GM19324 (cell line): ENCODE data around the gene ARHGAP18.

Experiments used
- ATAC-seq: cut with Tn5 transposase; IDR thresholded peaks from one replicate; pipeline ENCODE4 v1.9.1; 2021; ENCODE audit warnings: mild to moderate bottlenecking, moderate library complexity; ENCODE audit not compliant: unreplicated experiment, low FRiP score

Gene ARHGAP18

DNA sequence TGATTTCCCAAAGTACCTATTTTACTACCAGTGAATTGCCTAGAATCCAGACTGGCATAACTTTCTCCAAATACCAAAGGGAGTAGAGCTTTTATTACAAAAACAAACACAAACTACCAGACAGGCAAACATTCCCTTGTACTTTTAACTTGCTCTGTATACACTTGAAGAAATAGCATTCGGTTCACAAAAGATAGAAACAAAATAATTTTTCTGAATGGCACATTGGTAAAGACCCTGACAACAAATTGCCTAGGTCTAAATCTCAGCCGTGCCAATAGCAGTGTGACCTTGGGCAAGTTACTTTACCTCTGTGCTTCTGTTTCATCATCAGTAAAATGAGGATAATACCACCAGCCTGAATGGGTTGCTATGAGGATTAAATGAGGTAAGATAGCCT, 15.9 kb downstream of the ARHGAP18 start:
- ATAC-seq, result no peak

- ATAC-seq, result no peak
Measured at GRCh38 chr6:129692467-129692866, 17.5 kb downstream of the ARHGAP18 start.

DNA sequence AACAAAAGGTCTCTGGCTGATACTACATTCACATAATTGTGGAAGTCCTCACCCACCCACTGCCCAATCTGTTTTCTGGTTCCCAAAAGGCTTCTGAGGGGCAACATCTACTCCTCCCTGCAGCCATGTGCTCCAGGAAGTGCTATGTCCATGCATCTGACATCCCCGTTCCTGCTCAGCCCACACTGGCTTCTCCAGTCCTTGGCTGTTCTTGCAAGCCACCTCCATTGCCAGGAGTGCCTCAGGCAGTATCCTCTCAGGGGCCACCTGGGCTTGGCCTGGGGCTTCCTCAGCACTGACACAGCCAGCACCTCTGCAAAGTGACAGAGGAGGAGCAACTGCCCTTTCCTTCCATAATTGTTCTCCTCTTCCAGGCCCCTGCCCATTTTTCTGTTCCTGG, 18.3 kb downstream of the ARHGAP18 start:
- ATAC-seq, result no peak

- ATAC-seq, result no peak
Measured at GRCh38 chr6:129691043-129691640, 18.8 kb downstream of the ARHGAP18 start.

DNA sequence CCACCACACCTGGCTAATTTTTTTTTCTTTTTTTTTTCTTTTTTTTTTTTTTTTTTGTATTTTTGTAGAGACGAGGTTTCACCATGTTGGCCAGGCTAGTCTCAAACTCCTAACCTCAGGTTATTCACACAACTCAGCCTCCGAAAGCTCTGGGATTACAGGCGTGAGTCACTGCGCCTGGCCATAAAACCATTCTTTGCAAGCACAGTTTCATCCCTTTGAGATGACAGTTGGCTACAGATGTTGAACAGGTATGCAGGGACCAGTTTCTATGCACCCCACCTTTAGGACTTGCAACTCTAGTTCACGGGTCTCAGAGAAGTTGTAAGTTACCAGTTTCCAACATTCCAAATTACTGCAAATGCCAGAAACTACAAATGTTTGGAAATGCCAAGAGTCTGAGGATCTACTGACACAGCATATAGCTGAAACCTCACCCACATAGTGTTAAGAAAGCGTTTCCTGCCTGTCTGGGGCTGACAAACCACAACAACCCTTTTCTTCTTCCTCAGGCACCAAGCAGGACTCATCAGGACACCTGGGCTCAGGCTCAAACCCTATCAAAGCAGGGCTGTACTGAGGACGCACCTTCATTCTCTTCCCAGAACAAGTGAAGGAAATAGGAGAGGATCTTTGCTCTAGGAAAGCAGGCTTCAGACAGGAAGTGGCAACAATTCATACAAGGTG, 22.9 kb downstream of the ARHGAP18 start:
- peak; percentile 72 for ATAC-seq

GRCh38 chr6:129685662-129686031, 24.3 kb downstream of the ARHGAP18 start:
- ATAC-seq, result no peak

GRCh38 chr6:129684903-129685661, 24.9 kb downstream of the ARHGAP18 start:
- no peak for ATAC-seq

DNA sequence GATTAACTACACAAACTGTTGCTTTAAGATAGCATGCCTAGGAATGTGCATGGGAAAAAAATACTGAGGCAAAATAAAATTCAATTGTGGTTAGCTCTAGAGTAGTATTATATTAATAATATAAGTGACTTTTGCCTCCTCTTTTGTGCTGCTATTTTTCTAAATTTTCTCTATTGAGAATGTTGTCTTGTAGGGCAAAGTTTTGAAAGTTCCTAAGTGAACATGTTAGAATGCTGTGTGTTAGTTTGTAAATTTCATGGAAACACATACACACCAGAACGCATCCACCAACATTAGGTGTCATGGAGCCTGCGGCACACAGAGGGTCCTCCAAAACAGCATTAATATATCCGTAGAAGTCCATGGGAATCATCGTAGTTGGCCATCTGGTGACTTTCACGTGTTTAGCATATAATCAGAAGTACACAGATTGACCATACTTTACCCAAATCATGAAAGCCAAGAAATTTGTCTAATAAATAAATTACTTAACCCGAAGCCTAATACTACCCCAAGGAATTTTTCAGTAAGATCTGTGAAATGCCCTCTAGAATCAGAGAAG, 25.6 kb downstream of the ARHGAP18 start:
- ATAC-seq, result no peak

DNA sequence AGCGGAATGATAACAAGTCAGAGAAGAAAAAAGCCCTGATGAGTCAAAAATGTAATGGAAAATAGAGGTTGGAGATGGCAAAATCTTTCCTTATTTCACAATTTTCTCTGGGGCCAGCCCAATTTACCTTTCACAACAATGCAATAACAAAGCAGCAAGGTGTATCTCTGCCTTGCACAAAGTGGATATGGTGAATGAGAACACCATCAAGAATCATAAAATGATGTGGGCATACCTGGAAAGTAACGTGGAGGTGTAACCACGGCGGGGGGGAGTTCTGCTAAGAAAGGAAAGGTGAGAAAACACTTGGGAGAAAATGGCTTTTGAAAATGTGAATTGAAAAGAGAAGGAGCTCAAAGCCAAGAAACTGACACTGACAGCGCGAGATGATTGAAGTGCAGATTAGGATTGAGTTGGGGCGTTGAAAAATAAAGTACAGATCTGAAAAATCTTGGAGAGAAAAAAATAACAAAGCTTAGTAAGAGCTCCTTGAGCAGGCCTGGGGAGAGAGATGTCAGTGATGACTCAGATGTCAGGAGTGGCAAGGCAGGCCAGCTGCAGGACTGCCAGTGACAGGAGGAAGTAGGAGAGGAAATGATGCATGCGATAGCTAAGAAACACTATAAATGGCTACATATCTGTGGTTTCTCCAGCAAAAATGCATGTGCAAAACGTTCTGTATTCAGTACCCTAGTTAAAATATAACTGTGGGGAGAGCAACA, 26.2 kb downstream of the ARHGAP18 start:
- peak; percentile 94 for ATAC-seq

GRCh38 chr6:129681913-129682205, 28.1 kb downstream of the ARHGAP18 start:
- ATAC-seq, result no peak

GRCh38 chr6:129680633-129681032, 29.3 kb downstream of the ARHGAP18 start:
- no peak for ATAC-seq

DNA sequence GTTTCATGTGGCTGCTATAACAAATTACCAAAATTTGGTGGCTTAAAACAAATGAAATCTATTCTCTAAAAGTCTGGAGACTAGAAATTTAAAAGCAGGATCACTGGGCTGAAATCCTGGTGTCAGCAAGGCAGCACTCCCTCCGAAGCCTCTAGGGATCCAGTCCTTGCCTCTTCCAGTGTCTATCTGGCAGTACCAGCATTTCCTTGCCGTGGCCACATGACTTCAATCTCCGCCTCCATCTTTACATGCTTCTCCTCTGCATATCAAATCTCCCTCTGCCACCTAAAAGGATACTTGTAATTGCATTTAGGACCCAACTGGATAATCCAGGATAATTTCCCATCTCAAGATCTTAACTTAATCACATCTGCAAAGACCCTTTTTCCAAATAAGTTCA, 30.2 kb downstream of the ARHGAP18 start:
- no peak for ATAC-seq

DNA sequence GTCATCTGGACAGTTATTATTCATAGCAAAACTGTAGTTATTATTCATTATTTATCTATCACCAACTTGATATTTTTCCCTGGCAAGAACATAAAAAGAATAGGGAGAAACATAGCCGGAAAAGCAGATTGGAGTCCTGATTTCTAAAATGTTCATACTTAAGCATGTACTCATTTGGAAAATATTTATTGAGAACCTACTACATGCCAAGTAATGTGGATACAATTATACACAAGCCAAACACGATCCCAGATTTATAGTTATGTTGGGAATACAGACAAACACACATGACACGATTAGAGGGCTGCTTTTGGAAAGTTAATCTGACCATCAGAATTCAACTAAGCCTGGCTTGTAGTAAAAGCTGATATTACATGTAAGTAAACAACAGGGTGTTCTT, 30.7 kb downstream of the ARHGAP18 start:
- no peak for ATAC-seq

- ATAC-seq, result no peak
Measured at GRCh38 chr6:129678463-129678862, 31.5 kb downstream of the ARHGAP18 start.

DNA sequence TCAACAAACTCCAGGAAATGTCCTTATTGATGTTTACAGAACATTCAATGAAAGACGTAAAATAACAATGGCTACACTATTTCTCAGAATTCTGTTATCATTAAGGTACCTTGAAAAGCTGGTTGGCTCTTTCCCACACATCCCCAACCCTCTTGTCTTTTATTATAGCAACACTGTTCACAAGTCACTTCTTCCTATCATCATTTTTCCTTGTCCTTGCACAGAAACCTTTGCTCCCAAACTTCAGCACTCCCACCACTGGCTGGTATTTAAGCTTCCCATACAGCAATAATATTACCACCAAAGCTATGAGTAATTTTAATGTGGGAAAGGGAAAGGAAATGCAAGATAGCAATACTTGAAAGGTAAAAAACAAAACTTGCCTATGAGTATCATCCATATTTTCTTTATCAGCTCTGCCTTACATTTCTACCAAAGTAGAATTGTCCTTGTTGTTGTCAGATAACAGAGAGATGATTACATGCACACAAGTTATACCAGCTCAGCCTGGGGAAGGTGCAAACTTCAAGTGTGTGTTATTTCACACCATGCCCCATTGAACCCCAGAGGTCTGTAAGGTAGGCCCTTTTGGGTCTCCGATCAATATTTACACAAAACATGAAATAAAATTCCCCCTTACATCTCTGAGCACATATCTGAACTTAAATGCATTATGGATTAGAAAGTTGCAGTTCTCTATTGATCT, 32.2 kb downstream of the ARHGAP18 start:
- no peak for ATAC-seq

DNA sequence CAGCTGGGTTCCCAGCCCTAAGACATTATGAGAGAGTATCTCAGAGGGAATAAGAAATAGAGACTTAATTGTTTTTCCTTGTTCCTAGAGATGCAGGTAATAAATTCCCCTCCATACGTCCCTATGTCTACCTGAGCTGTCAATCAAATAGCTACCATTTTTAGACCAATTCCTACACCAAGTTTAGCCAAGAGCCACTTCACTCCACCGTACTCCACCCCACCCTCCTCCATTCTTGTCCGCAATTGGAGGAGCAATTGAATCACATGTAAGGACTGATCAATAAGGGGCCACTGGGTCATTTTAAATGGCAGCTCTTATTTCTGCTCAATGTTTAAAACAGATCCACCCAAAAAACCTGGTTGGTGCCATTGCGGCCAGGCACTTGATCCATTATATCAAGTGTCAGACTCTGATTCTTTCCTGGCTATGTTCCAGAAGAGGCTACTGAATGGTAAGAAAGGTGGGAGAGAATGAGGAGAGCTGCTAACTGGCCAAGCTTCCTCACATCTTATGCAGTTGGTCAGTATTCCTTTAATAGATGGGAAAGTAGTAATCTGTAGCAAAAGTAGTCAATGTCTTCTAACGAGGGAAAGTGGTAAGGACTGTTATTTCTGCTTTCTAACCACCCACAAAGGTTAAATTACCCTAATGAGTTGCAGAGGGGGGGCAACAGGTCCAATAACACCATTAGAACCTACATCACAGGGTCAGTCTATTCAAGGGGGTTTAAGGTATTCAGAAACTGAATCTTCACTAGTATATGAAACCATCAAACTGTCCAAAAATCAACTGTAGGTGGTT, 34.1 kb downstream of the ARHGAP18 start:
- no peak for ATAC-seq

- no peak for ATAC-seq
Measured at GRCh38 chr6:129673748-129674147, 36.2 kb downstream of the ARHGAP18 start.

- peak; percentile 46 for ATAC-seq
Measured at GRCh38 chr6:129672881-129673631, 36.9 kb downstream of the ARHGAP18 start.

DNA sequence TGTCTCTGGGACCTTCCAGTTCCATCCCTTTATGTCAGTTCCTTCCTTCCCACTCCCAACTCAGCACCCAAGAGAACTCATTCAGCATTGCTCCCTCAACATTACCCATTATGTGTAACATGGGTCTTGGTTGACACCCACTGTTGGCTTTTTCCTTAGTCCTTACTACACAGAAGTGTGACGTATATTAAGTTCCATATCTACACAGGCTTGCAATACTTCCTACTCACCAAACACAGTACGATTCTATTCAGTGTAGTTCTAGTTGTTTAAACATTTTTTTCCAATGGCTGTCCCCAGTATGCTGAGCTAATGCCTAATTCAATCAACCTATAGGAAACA, 37.7 kb downstream of the ARHGAP18 start:
- no peak for ATAC-seq
